KMS-11 (cell line): Measurements from ENCODE around the gene SERPINB8.
A peak's percentile ranks its signal among the peaks of the same experiment; 100 is the strongest.

Experiments
- H2AFZ ChIP-seq: fragments of 200-600 bp; sonication (generic); 2 replicates; pipeline ENCODE4 v1.6.1; 2016; ENCODE audit warnings: antibody characterized with exemption, mixed run types, low read depth
- H3K27ac ChIP-seq: fragments of 200-600 bp; sonication (generic); 2 replicates; pipeline ENCODE4 v1.6.1; 2016; ENCODE audit warnings: mild to moderate bottlenecking, mixed run types
- H3K27me3 ChIP-seq: fragments of 200-600 bp; sonication (generic); 2 replicates; pipeline ENCODE4 v1.6.1; 2017; ENCODE audit warnings: mild to moderate bottlenecking, low read depth, mixed run types, moderate library complexity; ENCODE audit not compliant: insufficient read depth
- H3K36me3 ChIP-seq: fragments of 200-600 bp; sonication (generic); 2 replicates; pipeline ENCODE4 v1.6.1; 2017; ENCODE audit warnings: mild to moderate bottlenecking, mixed run types; ENCODE audit not compliant: insufficient read depth
- H3K4me1 ChIP-seq: fragments of 200-600 bp; sonication (generic); 2 replicates; pipeline ENCODE4 v1.6.1; 2016; ENCODE audit warnings: mild to moderate bottlenecking, low read depth, mixed run types; ENCODE audit not compliant: poor library complexity, severe bottlenecking
- H3K4me2 ChIP-seq: fragments of 200-600 bp; sonication (generic); 2 replicates; pipeline ENCODE4 v1.7.0; 2016; ENCODE audit warnings: mild to moderate bottlenecking, mixed run types
- H3K4me3 ChIP-seq: fragments of 200-600 bp; sonication (generic); IDR thresholded peaks from 2 replicates; pipeline ENCODE4 v1.6.1; 2017; ENCODE audit warnings: low read depth, low read length, mixed read lengths; ENCODE audit not compliant: insufficient read depth
- H3K79me2 ChIP-seq: fragments of 200-600 bp; sonication (generic); 2 replicates; pipeline ENCODE4 v1.6.1; 2016; ENCODE audit warnings: low read depth, mixed run types; ENCODE audit not compliant: insufficient read depth
- H3K9ac ChIP-seq: fragments of 200-600 bp; sonication (generic); 2 replicates; pipeline ENCODE4 v1.6.1; 2016; ENCODE audit warnings: mild to moderate bottlenecking, mixed run types
- H4K20me1 ChIP-seq: fragments of 200-600 bp; sonication (generic); 2 replicates; pipeline ENCODE4 v1.6.1; 2016; ENCODE audit warnings: mild to moderate bottlenecking, mixed run types; ENCODE audit not compliant: insufficient read depth
- TF ChIP-seq, protein P1 (sequence below): fragments of 200-600 bp; sonication (generic); conservative IDR thresholded peaks from 2 replicates; pipeline ENCODE4 v1.6.1; 2017; ENCODE audit warnings: low read depth, mild to moderate bottlenecking, antibody characterized with exemption, low read length, moderate library complexity, mixed read lengths

The SERPINB8 gene

DNA sequence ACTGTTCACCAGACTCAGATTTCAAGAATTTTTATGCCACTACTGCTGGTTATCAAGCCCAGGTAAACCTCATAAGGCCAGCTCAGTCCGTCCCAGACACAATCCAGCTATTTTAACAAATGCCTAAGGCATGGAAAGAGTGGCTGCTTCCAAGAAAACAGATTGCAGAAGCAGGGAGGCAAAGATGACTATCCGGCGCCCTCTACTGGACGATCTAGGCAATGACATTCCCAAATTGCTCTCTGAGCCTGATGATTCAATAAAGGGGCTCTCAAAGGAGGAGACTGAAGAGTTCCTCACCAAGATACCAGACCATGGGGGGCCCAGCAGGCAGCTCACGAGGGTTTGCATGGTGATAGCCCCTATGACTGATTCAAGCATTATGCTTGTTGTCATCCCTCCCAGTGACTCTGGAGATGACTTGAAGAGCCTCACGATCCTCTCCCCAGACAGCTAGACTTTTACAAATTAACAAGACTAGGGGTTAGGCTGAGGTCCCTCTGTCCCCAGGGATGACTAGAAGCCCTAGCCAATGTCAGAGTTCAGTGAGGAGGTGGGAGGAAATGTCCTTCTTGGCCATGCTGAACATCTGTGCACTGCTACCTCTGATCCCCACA, 25.0 kb downstream of the SERPINB8 start:
- Histone ChIP-seq H3K4me2 (no peak overlapping the region), H3K4me3 (no peak overlapping the region), H4K20me1 (no peaks in the 10 kb centered on the region), H3K36me3 (no peaks in the 10 kb centered on the region), H3K9ac (no peak overlapping the region), H3K27me3 (no peaks in the 10 kb centered on the region), H3K27ac (no peak overlapping the region), H3K4me1 (no peaks in the 10 kb centered on the region), H3K79me2 (no peaks in the 10 kb centered on the region), H2AFZ (no peak overlapping the region)
- TF ChIP-seq, protein P1, sequence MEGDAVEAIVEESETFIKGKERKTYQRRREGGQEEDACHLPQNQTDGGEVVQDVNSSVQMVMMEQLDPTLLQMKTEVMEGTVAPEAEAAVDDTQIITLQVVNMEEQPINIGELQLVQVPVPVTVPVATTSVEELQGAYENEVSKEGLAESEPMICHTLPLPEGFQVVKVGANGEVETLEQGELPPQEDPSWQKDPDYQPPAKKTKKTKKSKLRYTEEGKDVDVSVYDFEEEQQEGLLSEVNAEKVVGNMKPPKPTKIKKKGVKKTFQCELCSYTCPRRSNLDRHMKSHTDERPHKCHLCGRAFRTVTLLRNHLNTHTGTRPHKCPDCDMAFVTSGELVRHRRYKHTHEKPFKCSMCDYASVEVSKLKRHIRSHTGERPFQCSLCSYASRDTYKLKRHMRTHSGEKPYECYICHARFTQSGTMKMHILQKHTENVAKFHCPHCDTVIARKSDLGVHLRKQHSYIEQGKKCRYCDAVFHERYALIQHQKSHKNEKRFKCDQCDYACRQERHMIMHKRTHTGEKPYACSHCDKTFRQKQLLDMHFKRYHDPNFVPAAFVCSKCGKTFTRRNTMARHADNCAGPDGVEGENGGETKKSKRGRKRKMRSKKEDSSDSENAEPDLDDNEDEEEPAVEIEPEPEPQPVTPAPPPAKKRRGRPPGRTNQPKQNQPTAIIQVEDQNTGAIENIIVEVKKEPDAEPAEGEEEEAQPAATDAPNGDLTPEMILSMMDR, result peak; percentile 94

DNA sequence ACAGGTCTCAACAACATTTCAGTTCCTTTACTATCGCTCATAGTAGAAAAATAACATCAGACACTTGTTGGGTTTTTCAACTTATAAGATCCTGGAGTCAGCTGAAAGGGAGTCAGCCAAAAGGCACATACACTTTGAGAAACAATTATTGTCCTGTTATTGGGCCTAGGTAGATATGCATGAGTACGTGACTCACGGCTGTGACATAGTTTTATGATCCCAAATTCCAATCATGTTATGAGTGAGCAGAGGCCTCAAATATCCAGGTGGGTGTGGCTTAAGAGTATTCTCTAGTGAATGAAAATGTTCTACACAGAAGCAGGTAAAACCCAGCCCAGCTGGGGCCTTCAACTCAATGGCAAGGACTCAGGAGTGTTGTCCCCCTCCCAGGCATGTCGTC, 27.2 kb downstream of the SERPINB8 start:
- TF ChIP-seq, protein P1, result no peak
- H3K79me2 ChIP-seq, result no peaks in the 10 kb centered on the region
- H4K20me1 ChIP-seq, result no peaks in the 10 kb centered on the region
- no peak overlapping the region for H2AFZ ChIP-seq
- H3K4me3 ChIP-seq, result no peak overlapping the region
- no peak overlapping the region for H3K4me2 ChIP-seq
- H3K27ac ChIP-seq, result no peak overlapping the region
- no peaks in the 10 kb centered on the region for H3K4me1 ChIP-seq
- no peaks in the 10 kb centered on the region for H3K36me3 ChIP-seq
- H3K9ac ChIP-seq, result no peak overlapping the region
- H3K27me3 ChIP-seq, result no peaks in the 10 kb centered on the region

DNA sequence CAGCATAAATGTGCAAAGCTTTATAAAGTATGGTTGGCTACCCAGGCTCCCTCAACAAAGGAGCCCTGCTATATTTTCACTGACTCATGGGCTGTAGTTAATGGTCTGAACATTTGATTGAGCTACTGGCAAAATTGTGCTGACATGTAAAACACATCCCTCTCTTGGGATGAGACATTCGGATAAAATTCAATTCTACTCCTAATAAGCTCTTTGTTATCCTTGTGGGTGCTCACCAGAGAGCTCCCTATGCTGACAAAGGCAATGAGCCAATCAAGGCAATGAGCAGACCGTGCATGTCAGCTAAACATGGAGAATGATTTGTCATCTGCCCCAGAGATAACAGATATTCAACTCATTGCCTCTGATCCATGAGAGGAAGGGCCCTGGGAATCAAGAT, 27.7 kb downstream of the SERPINB8 start:
- no peaks in the 10 kb centered on the region for H3K27me3 ChIP-seq
- no peaks in the 10 kb centered on the region for H4K20me1 ChIP-seq
- no peak overlapping the region for H3K4me3 ChIP-seq
- no peaks in the 10 kb centered on the region for H3K36me3 ChIP-seq
- H3K27ac ChIP-seq, result no peak overlapping the region
- H3K4me2 ChIP-seq, result no peak overlapping the region
- H3K9ac ChIP-seq, result no peak overlapping the region
- no peak overlapping the region for H2AFZ ChIP-seq
- H3K4me1 ChIP-seq, result no peaks in the 10 kb centered on the region
- TF ChIP-seq, protein P1, result no peak
- no peaks in the 10 kb centered on the region for H3K79me2 ChIP-seq

DNA sequence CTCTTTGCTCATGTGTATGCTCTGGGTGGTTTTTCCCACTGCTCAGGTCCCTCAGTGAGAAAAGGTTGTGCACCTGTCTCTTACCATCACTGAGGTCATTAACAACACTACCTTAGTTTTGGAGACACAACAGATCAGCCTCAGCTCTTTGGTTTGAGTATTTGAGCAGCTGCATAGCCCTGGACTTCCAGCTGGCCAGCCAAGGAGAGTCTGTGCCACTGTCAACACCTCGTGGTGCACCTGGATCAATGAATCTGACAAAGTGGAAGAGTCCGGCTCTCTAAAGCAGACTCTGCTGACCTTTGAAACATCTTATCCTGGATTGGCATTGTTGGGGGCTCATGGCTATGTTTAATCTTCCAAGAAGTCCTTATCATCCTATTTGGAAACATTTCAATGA, 30.0 kb downstream of the SERPINB8 start:
- TF ChIP-seq, protein P1, result no peak
- H3K36me3 ChIP-seq, result no peaks in the 10 kb centered on the region
- H3K4me3 ChIP-seq, result no peak overlapping the region
- H3K9ac ChIP-seq, result no peak overlapping the region
- no peak overlapping the region for H3K4me2 ChIP-seq
- no peak overlapping the region for H3K27ac ChIP-seq
- H3K4me1 ChIP-seq, result no peaks in the 10 kb centered on the region
- no peaks in the 10 kb centered on the region for H3K27me3 ChIP-seq
- no peaks in the 10 kb centered on the region for H4K20me1 ChIP-seq
- no peaks in the 10 kb centered on the region for H3K79me2 ChIP-seq
- H2AFZ ChIP-seq, result no peak overlapping the region
